AG04449 (cell line): ENCODE measurements around the gene CTSD.
"Not testable (repeated sequence)": the region's sequence is repeated elsewhere in the genome, so short reads cannot be mapped to it uniquely, and the experiment has no call there.

ENCODE experiments used
- CTCF ChIA-PET: fragments of 350-600 bp; formaldehyde crosslinking; extraction: SDS; loops from one replicate; lab custom pipeline; 2021; ENCODE audit warnings: antibody characterized with exemption; lab: Yijun Ruan, JAX
- POLR2A ChIA-PET: fragments of 400-600, 350-600 bp; formaldehyde crosslinking; extraction: SDS; loops from one replicate; lab custom pipeline; 2020; ENCODE audit warnings: antibody characterized with exemption, inconsistent platforms; lab: Yijun Ruan, JAX
- DNase-seq: peaks from one replicate; pipeline ENCODE4 v3.0.0-alpha.2; 2010; ENCODE audit warnings: low read depth, low spot score
- H3K4me3 ChIP-seq: 2 replicates; pipeline ENCODE4 v1.5.1; 2011; ENCODE audit warnings: low read depth, mild to moderate bottlenecking, control low read depth, low read length
- TF ChIP-seq, protein P1 (sequence below): IDR thresholded peaks from one replicate; pipeline ENCODE4 v1.5.1; 2011; ENCODE audit warnings: mild to moderate bottlenecking, moderate library complexity, low read length, control low read depth, inconsistent platforms; ENCODE audit not compliant: insufficient read depth; ENCODE audit errors: missing control alignments

The CTSD gene

DNA sequence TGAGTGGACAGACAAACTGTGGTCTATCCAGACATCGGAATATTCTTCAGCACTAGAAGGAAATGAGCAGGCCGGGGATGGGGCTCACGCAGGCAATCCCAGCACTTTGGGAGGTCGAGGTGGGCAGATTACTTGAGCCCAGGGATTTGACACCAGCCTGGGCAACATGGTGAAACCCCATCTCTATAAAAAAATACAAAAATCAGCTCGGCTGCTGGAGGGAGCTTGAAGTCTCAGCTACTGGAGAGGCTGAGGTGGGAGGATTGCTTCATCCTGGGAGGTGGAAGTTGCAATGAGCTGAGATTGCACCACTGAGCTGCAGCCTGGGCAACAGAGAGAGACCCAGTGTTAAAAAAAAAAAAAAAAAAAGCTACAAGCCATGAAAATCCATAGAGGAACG lies 8.0 kb upstream of the CTSD start:
- no peak for DNase-seq
- ChIA-PET POLR2A (no interaction called here), CTCF (interaction anchor here (1.1 to 1.7 kb wide), 3 partner anchors 61 to 230 kb away, joined by 3 to 7 read pairs (median 5); no protein-coding TSS in a partner anchor)
- TF ChIP-seq, protein P1, sequence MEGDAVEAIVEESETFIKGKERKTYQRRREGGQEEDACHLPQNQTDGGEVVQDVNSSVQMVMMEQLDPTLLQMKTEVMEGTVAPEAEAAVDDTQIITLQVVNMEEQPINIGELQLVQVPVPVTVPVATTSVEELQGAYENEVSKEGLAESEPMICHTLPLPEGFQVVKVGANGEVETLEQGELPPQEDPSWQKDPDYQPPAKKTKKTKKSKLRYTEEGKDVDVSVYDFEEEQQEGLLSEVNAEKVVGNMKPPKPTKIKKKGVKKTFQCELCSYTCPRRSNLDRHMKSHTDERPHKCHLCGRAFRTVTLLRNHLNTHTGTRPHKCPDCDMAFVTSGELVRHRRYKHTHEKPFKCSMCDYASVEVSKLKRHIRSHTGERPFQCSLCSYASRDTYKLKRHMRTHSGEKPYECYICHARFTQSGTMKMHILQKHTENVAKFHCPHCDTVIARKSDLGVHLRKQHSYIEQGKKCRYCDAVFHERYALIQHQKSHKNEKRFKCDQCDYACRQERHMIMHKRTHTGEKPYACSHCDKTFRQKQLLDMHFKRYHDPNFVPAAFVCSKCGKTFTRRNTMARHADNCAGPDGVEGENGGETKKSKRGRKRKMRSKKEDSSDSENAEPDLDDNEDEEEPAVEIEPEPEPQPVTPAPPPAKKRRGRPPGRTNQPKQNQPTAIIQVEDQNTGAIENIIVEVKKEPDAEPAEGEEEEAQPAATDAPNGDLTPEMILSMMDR = no peak
- no peak overlapping the region for H3K4me3 ChIP-seq

DNA sequence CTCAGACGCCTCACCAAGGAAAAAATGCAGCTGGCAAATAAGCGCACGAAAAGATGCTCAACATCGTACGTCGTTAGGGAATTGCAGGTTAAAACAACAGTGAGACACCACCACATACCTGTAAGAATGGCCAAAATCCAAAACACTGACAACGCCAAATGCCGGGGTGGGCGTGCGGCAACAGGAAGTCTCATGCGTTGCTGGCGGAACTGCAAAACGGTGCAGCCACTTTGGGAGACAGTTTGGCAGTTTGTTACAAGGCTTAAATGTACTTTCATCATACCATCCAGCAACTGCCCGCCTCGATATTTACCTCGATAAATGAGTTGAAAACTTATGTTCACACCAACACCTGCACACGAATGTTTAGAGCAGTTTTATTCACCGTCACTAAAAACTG lies 7.5 kb upstream of the CTSD start:
- TF ChIP-seq, protein P1 = no peak
- POLR2A ChIA-PET = no interaction called here
- CTCF ChIA-PET = interaction anchor here (1.1 to 1.7 kb wide), 2 partner anchors 61 to 77 kb away, joined by 5 to 7 read pairs; no protein-coding TSS in a partner anchor
- DNase-seq = no peak
- no peak overlapping the region for H3K4me3 ChIP-seq

DNA sequence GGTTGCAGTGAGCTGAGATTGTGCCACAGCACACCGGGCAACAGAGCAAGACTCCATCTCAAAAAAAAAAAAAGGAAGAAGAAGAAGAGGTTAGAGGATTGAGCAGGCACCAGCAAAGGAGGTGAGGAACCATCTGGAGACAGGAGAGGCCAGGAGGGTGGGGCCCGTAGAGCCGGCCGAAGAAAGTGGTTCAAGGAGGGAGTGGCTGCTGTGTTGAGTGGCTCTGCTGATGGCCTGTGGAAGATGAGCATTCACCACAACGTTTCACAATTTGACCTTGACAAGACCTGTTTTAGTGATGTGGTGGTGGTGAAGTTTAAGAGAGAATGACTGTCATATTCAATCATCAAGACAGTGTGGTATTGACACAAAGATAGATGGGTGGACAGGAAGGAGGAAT lies 6.8 kb upstream of the CTSD start:
- TF ChIP-seq, protein P1 = no peak
- H3K4me3 ChIP-seq = no peak overlapping the region
- ChIA-PET POLR2A (no interaction called here), CTCF (interaction anchor here (1.7 kb wide), 1 partner anchor 62 kb away, joined by 7 read pairs; no protein-coding TSS in a partner anchor)
- DNase-seq = no peak

DNA sequence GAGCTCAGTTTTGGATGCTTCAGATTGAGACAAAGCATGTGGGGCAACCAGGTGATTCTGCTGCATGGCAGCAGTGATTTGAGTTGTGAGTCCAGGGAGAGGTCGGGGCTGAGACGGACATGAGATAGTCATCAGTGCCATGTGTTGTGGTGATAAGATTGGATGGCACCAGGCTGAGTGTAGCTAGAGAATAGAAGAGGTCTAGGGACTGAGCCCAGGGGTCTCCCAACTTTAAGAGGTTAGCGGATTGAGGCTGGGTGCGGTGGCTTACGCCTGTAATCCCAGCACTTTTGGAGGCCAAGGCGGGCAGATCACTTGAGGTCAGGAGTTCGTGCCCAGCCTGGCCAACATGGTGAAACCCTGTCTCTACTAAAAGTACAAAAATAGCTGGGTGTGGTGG lies 6.3 kb upstream of the CTSD start:
- no peak for DNase-seq
- ChIA-PET CTCF (no interaction called here), POLR2A (no interaction called here)
- H3K4me3 ChIP-seq = no peak overlapping the region
- TF ChIP-seq, protein P1 = no peak

DNA sequence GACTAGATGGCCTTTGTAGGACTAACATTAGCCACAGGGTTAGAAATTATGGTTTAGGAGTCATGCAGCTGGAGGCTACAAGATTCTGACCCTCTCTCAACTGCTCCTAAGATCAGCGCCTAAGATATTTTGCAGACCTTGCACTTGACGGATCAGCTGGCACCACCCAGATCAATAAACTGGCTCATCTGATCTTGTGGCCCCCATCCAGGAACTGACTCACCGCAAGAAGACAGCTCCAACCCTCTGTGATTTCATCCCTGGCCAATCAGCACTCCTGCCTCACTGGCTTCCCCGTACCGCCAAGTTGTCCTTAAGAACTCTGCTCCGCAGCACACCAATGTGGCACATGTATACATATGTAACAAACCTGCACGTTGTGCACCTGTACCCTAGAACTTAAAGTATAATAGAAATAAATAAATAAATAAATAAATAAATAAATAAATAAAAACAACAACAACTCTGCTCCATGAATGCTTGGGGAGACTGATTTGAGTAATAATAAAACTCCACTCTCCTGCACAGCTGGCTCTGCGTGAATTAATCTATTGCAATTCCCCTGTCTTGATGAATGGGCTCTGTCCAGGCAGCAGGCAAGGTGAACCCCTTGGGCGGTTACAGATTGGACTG lies 5.7 kb upstream of the CTSD start:
- H3K4me3 ChIP-seq, CTCF ChIA-PET, POLR2A ChIA-PET, DNase-seq: not testable (repeated sequence)

DNA sequence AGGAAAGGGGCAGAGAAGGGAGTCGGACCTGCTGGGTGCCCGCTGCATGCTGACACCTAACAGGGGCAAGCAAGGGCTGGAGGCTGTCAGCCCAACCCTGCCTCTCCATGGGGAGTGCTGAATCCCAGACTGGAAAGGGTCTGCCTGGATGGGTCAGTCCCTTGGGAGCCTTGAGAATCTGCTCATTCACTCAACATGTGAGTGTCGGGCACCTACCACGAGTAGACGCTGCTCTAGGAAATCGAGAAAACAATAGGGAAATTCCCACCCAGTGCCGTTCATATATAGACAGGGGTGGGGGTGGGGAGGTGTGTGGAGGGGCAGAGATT lies 4.4 kb upstream of the CTSD start:
- DNase-seq = no peak
- ChIA-PET CTCF (interaction anchor here (1.2 kb wide), 2 partner anchors 65 to 74 kb away, joined by 3 to 4 read pairs; no protein-coding TSS in a partner anchor), POLR2A (no interaction called here)
- TF ChIP-seq, protein P1 = no peak
- no peak overlapping the region for H3K4me3 ChIP-seq
